ENCODE results near the gene ASCC3.
"Not testable (repeated sequence)": the region's sequence is repeated elsewhere in the genome, so short reads cannot be mapped to it uniquely, and the experiment has no call there.

The ASCC3 gene

GRCh38 chr6:100796049-100796823 lies 84.9 kb downstream of the ASCC3 start:
- DNase-seq: no peak

GRCh38 chr6:100790084-100790483 lies 91.0 kb downstream of the ASCC3 start:
- DNase-seq: no peak

- DNase-seq: no peak
These were observed 95.1 kb downstream of the ASCC3 start for GRCh38 chr6:100785982-100786381.

- no peak for DNase-seq
These were observed 100.5 kb downstream of the ASCC3 start for GRCh38 chr6:100780648-100781047.

- no peak for DNase-seq
These were observed 105.5 kb downstream of the ASCC3 start for GRCh38 chr6:100775667-100776066.

- DNase-seq: no peak
These were observed 106.4 kb downstream of the ASCC3 start for GRCh38 chr6:100774681-100775080.

GRCh38 chr6:100768816-100769351 lies 112.2 kb downstream of the ASCC3 start:
- no peak for DNase-seq

- no peak for DNase-seq
These were observed 117.4 kb downstream of the ASCC3 start for GRCh38 chr6:100763617-100764241.

- DNase-seq: no peak
These were observed 119.3 kb downstream of the ASCC3 start for GRCh38 chr6:100761841-100762240.

- DNase-seq: not testable (repeated sequence)
These were observed 122.7 kb downstream of the ASCC3 start for GRCh38 chr6:100758386-100758785.

GRCh38 chr6:100753421-100753820 lies 127.7 kb downstream of the ASCC3 start:
- DNase-seq: no peak

- DNase-seq: no peak
These were observed 129.5 kb downstream of the ASCC3 start for GRCh38 chr6:100751590-100751989.

GRCh38 chr6:100745419-100746041 lies 135.6 kb downstream of the ASCC3 start:
- DNase-seq: no peak

- DNase-seq: no peak
These were observed 140.7 kb downstream of the ASCC3 start for GRCh38 chr6:100740439-100740838.

- not testable (repeated sequence) for DNase-seq
These were observed 143.4 kb downstream of the ASCC3 start for GRCh38 chr6:100737720-100738119.

GRCh38 chr6:100731411-100731810 lies 149.7 kb downstream of the ASCC3 start:
- DNase-seq: no peak

- DNase-seq: no peak
These were observed 150.8 kb downstream of the ASCC3 start for GRCh38 chr6:100730001-100730980.

GRCh38 chr6:100726666-100727065 lies 154.5 kb downstream of the ASCC3 start:
- DNase-seq: no peak

- DNase-seq: no peak
These were observed 156.4 kb downstream of the ASCC3 start for GRCh38 chr6:100724696-100725095.

- DNase-seq: no peak
These were observed 156.9 kb downstream of the ASCC3 start for GRCh38 chr6:100724222-100724621.

- no peak for DNase-seq
These were observed 159.9 kb downstream of the ASCC3 start for GRCh38 chr6:100721256-100721655.

GRCh38 chr6:100719883-100720682 lies 161.0 kb downstream of the ASCC3 start:
- no peak for DNase-seq
